ENCODE measurements around the gene TMEM169.

GRCh38 chr2:216075510-216076485, 5.9 kb upstream of the TMEM169 start:
- TF ChIP-seq, protein P1, sequence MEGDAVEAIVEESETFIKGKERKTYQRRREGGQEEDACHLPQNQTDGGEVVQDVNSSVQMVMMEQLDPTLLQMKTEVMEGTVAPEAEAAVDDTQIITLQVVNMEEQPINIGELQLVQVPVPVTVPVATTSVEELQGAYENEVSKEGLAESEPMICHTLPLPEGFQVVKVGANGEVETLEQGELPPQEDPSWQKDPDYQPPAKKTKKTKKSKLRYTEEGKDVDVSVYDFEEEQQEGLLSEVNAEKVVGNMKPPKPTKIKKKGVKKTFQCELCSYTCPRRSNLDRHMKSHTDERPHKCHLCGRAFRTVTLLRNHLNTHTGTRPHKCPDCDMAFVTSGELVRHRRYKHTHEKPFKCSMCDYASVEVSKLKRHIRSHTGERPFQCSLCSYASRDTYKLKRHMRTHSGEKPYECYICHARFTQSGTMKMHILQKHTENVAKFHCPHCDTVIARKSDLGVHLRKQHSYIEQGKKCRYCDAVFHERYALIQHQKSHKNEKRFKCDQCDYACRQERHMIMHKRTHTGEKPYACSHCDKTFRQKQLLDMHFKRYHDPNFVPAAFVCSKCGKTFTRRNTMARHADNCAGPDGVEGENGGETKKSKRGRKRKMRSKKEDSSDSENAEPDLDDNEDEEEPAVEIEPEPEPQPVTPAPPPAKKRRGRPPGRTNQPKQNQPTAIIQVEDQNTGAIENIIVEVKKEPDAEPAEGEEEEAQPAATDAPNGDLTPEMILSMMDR (IDR thresholded peaks at IDR 0.05) = no peak
- no peak for TF ChIP-seq EZH2 (IDR thresholded peaks at IDR 0.05; ENCODE audit: borderline replicate concordance, insufficient read depth, low read depth, low read length, poor library complexity, severe bottlenecking)
